HG03354 (cell line): ENCODE measurements around the gene ARMC2.
"Not testable (repeated sequence)": the region's sequence is repeated elsewhere in the genome, so short reads cannot be mapped to it uniquely, and the experiment has no call there.

Experiments used
- ATAC-seq: cut with Tn5 transposase; IDR thresholded peaks from one replicate; pipeline ENCODE4 v1.9.1; 2021; ENCODE audit warnings: mild to moderate bottlenecking; ENCODE audit not compliant: unreplicated experiment, poor library complexity, severe bottlenecking

The ARMC2 gene, protein sequence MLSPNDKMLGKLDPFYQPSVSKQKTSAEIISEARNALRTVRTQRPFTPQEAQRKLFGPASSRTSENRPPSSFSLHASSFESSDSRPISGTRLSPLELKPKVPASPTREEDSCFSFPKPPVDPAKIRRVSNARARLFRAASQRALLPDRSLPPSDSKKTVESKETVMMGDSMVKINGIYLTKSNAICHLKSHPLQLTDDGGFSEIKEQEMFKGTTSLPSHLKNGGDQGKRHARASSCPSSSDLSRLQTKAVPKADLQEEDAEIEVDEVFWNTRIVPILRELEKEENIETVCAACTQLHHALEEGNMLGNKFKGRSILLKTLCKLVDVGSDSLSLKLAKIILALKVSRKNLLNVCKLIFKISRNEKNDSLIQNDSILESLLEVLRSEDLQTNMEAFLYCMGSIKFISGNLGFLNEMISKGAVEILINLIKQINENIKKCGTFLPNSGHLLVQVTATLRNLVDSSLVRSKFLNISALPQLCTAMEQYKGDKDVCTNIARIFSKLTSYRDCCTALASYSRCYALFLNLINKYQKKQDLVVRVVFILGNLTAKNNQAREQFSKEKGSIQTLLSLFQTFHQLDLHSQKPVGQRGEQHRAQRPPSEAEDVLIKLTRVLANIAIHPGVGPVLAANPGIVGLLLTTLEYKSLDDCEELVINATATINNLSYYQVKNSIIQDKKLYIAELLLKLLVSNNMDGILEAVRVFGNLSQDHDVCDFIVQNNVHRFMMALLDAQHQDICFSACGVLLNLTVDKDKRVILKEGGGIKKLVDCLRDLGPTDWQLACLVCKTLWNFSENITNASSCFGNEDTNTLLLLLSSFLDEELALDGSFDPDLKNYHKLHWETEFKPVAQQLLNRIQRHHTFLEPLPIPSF

GRCh38 chr6:108848116-108848868 is at the start of gene ARMC2:
TSS of gene ARMC2 (plus strand) at chr6:108848422. CDS start at chr6:108854268, 5,846 bp downstream.
- peak; percentile 98 for ATAC-seq

GRCh38 chr6:108798670-108799353 is 49.4 kb upstream of the ARMC2 start:
- no peak for ATAC-seq

DNA sequence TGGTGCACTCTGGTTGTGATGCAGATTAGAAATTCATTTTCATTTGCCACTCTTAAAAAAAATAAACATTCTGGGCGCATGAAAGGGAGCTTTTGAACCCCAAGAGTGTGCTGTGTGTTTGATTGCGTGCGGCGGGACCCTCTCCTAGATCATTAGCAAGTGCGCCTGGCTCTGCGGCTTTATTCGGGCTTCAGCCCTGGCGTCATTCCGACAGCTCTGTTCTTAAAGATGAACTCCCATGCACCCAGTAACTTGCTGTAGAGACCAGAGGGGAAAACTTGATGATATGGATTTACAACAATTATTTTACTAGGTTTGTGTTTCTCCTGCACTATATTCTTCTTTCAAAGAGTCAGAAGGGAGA is 48.9 kb upstream of the ARMC2 start:
- no peak for ATAC-seq

- no peak for ATAC-seq
Measured at GRCh38 chr6:108799791-108800190, 48.4 kb upstream of the ARMC2 start.

DNA sequence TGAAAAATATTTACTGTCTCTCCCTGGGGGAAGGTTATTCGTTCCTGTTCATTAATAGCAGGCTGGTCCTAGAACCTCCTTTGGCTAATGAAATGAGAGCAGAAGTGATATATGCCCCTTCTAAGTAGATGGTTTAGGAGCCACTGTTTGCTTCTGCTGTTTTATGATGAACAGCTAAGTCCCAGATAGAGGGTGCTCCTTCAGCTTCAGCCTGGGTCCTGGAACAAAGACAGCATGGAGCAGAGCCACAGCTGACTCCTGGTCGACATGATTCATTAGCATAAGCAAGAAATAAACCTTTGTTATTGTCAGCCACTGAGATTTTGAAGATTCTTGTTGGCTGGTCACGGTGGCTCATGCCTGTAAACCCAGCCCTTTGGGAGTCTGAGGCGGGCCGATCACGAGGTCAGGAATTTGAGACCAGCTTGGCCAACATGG is 47.8 kb upstream of the ARMC2 start:
- ATAC-seq, result no peak

DNA sequence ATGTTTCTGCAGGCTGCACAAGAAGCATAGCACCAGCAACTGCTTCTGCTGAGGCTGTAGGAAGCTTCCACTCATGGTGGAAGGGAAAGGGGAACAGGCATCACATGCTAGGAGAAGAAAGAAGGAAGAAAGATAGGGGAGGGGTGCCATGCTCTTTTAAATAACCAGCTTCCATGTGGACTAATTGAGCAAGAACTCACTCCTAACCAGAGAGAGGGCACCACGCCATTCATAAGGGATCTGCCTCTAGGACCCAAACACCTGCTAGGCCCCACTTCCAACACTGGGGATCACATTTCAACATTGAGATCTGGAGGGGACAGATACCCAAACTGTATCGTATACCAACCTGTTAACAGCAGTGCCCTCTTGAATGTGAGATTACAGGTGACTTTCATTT is 46.9 kb upstream of the ARMC2 start:
- ATAC-seq, result no peak

DNA sequence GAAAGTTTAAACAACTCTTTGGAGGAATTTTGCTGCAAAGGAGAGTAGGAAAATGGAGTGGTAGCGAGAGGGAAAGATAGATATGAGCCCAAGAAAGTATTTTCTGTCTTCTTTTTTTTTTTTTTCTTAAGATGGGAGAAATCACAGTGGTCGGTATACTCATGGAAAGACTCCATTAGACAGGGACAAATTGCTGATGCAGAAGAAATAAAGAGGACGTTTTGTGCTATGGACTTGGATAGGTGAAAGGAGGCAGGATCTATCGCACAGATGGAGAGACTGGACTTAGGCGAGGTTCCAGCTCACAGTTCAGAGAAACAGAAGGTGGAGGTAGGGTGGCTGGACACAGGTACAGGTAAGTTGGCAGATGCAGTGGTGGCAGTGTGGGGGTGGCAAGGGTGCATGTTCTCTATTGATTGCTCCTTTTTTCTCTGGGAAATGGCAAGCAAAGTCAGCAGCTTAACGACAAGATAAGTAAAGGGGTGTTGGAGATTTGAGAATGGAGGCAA is 44.2 kb upstream of the ARMC2 start:
- ATAC-seq, result no peak

- ATAC-seq, result no peak
Measured at GRCh38 chr6:108804956-108805355, 43.3 kb upstream of the ARMC2 start.

DNA sequence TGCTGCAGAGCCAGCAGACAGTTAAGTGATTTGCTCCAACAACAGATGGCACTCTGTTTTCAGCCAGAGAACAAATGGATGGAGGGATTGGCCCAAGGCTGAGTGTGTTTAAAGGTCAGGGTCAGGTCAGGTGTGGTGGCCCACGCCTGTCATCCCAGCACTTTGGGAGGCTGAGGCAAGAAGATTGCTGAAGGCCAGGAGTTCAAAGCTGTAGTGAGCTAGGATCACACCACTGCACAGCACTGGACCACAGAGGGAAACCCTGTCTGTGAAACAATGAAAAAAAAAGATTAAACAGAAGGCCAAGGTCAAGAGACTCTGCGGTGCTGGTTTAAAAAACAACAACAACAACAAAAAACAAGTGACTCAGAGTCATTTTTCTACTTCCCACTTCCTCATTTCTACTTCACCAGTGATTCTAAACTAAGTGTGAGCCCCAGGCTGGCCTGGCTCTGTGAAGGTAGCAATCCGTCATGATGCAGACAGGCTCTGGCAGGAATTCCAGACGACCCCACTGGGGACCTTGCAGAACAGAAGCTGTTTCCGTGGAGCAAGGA is 42.5 kb upstream of the ARMC2 start:
- ATAC-seq, result peak; percentile 88

DNA sequence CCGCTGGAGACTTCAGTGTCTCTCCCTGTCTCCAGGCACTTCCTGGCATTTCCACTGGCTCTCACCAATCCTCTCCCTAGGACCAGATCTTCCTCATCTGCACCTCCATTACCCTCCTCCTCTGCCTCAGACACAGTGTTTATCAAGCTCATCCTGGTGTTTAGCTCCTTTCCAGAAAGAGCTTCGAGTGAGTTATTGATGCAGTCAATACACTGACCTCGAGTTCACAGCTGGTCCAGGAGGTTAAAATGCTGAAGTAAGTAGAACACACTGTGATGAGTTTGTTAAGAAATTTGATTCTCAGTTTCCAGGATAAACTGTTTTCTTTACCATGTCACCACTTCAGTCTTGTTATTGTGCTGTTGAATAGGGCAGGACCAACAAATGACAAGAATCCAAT is 42.1 kb upstream of the ARMC2 start:
- peak; percentile 22 for ATAC-seq

GRCh38 chr6:108806665-108807064 is 41.6 kb upstream of the ARMC2 start:
- no peak for ATAC-seq

GRCh38 chr6:108807928-108808327 is 40.3 kb upstream of the ARMC2 start:
- no peak for ATAC-seq

DNA sequence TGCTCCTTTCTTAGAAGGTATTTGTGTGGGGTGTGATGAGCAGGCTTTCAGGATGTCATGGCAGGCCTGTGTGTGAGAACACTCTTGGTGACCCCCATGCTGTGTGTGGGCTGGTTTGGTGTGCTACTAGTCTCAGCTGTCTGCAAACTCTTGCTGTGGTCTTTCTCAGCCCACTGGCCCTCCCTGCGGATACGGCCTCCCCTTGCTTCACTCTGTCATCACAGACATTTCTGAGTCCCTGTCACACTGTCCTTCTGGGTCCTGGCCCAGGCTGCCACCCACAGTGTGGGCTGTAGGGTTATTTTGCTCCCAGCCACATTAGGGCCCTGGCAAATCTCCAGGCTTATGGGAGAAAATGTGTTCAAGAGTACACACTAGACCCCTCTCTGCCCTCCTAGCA is 39.0 kb upstream of the ARMC2 start:
- no peak for ATAC-seq

- no peak for ATAC-seq
Measured at GRCh38 chr6:108810057-108810643, 38.1 kb upstream of the ARMC2 start.

DNA sequence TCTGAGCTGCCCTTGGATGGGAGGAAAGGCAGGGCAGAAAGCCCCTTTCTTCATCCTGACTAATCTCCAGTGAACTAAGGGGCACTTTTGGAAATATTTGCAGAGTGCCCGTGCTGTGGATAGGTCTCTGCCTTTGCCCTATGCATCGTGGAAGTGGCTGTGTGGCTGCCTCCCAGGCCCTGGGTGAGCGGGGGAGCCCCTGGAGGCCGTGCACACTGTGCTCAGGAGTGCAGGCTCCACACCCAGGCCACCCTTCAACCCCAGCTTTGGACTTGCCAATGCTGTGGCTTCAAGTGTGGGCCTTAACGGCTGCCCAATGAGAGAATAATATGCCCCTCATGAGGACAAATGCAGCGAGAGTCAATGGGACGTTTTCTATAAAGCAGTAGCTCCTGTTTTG is 36.7 kb upstream of the ARMC2 start:
- no peak for ATAC-seq

GRCh38 chr6:108813218-108813617 is 35.0 kb upstream of the ARMC2 start:
- ATAC-seq, result not testable (repeated sequence)

DNA sequence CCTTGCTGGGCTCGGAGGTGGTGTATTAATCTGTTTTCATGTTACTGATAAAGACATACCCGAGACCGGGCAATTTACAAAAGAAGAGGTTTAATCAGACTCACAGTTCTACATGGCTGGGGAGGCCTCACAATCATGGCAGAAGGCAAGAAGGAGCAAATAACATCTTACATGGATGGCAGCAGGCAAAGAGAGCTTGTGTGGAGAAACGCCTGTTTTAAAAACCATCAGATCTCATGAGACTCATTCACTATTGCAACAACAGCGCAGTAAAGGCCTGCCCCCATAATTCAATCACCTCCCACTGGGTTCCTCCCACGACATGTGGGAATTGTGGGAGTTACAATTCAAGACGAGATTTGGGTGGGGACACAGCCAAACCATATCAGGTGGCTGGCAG is 30.9 kb upstream of the ARMC2 start:
- not testable (repeated sequence) for ATAC-seq

GRCh38 chr6:108820006-108820405 is 28.2 kb upstream of the ARMC2 start:
- no peak for ATAC-seq

DNA sequence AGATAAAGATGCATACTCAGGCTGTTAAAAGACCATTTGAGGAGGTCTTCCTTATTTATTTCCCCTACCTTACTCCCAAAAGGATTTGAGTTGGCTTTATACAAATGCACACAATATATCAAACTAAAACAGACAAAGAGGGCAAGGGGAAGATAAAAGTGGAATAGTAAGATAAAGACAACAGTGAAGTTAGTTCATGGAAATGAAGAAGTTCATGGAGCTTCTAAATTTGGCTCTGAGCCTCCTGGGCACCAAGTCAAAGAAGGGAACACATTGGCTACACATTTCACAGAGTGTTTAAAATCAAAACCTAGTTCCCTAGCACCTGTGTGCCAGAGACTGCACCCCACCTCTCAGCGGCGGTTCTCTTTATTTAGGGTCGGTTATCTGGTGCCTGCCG is 25.8 kb upstream of the ARMC2 start:
- no peak for ATAC-seq
